Measurements from ENCODE around the gene IBSP.

The IBSP gene

GRCh38 chr4:87799301-87800113 is at the start of gene IBSP:
TSS of gene IBSP (plus strand) at chr4:87799554. CDS start at chr4:87802362, 2,808 bp downstream.
- H3K4me1 ChIP-seq (ENCODE audit: insufficient read depth, low read length), result no peaks in the 10 kb centered on the region
- H3K27ac ChIP-seq (ENCODE audit: low read length), result no peak within 1 kb of the TSS
- no peaks in the 10 kb centered on the region for H3K9me3 ChIP-seq (ENCODE audit: insufficient read depth, low read depth, low read length)
- H3K9ac ChIP-seq (ENCODE audit: low read depth, low read length), result no peak within 1 kb of the TSS
- H3K36me3 ChIP-seq (ENCODE audit: insufficient read depth, low read depth, low read length), result no peaks in the 10 kb centered on the region
- H3K27me3 ChIP-seq (ENCODE audit: insufficient read depth, low read length), result no peaks in the 10 kb centered on the region
- no peak within 1 kb of the TSS for H3K4me3 ChIP-seq (ENCODE audit: low read length)

- Histone ChIP-seq H3K36me3 (ENCODE audit: insufficient read depth, low read depth, low read length) (no peaks in the 10 kb centered on the region), H3K27me3 (ENCODE audit: insufficient read depth, low read length) (no peaks in the 10 kb centered on the region), H3K9ac (ENCODE audit: low read depth, low read length) (no peak overlapping the region), H3K4me3 (ENCODE audit: low read length) (no peak overlapping the region), H3K9me3 (ENCODE audit: insufficient read depth, low read depth, low read length) (peaks cover 14% of the 10 kb centered on the region; the same call in 1 of the 2 replicates), H3K27ac (ENCODE audit: low read length) (no peak overlapping the region), H3K4me1 (ENCODE audit: insufficient read depth, low read length) (no peaks in the 10 kb centered on the region)
Measured at GRCh38 chr4:87749883-87750282, 49.5 kb upstream of the IBSP start.

DNA sequence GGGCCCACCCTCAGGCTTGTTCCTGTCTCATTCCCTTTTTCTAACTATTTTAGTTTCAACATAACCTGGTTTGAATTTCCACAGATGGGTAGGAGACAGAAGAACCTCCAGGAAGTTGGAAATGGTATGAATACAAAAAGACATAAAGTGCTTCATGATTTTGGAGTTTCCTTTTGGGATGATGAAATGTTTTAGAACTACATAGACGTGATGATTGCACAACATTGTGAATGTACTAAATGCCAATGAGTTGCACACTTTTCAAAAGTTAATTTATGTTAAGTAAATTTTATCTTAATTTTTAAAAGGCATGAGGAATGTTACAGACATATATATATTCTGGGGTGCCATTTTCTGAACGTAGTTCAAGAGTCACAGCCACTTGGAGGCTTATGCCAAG is 41.1 kb upstream of the IBSP start:
- H3K9ac ChIP-seq (ENCODE audit: low read depth, low read length), result no peak overlapping the region
- H3K27ac ChIP-seq (ENCODE audit: low read length), result no peak overlapping the region
- no peaks in the 10 kb centered on the region for H3K4me1 ChIP-seq (ENCODE audit: insufficient read depth, low read length)
- no peaks in the 10 kb centered on the region for H3K27me3 ChIP-seq (ENCODE audit: insufficient read depth, low read length)
- no peaks in the 10 kb centered on the region for H3K36me3 ChIP-seq (ENCODE audit: insufficient read depth, low read depth, low read length)
- no peak overlapping the region for H3K4me3 ChIP-seq (ENCODE audit: low read length)
- peaks cover 4% of the 10 kb centered on the region; the same call in 1 of the 2 replicates for H3K9me3 ChIP-seq (ENCODE audit: insufficient read depth, low read depth, low read length)

DNA sequence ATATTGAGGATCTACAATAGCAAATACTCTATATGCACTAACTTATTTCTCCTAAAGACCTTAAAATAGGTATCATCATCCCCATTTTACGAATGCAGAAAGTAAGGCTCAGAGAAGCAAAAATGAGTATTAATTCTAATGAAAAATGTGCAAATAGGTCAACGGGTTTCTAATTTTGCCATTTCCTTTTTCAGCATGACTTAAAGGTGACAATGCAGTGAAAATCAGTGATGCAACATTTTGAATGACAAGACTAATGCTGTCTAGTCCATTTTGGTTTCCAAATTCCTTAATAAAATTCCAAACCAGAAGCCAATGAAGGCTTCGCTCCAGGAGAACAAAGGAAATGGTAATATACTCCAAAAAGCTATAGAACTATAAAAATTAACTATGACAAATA is 37.0 kb upstream of the IBSP start:
- H3K27me3 ChIP-seq (ENCODE audit: insufficient read depth, low read length), result no peaks in the 10 kb centered on the region
- no peaks in the 10 kb centered on the region for H3K9me3 ChIP-seq (ENCODE audit: insufficient read depth, low read depth, low read length)
- H3K4me1 ChIP-seq (ENCODE audit: insufficient read depth, low read length), result no peaks in the 10 kb centered on the region
- H3K27ac ChIP-seq (ENCODE audit: low read length), result no peak overlapping the region
- H3K36me3 ChIP-seq (ENCODE audit: insufficient read depth, low read depth, low read length), result no peaks in the 10 kb centered on the region
- H3K9ac ChIP-seq (ENCODE audit: low read depth, low read length), result no peak overlapping the region
- no peak overlapping the region for H3K4me3 ChIP-seq (ENCODE audit: low read length)

- no peaks in the 10 kb centered on the region for H3K4me1 ChIP-seq (ENCODE audit: insufficient read depth, low read length)
- H3K4me3 ChIP-seq (ENCODE audit: low read length), result no peak overlapping the region
- no peaks in the 10 kb centered on the region for H3K27me3 ChIP-seq (ENCODE audit: insufficient read depth, low read length)
- H3K36me3 ChIP-seq (ENCODE audit: insufficient read depth, low read depth, low read length), result no peaks in the 10 kb centered on the region
- no peaks in the 10 kb centered on the region for H3K9me3 ChIP-seq (ENCODE audit: insufficient read depth, low read depth, low read length)
- H3K9ac ChIP-seq (ENCODE audit: low read depth, low read length), result no peak overlapping the region
- H3K27ac ChIP-seq (ENCODE audit: low read length), result no peak overlapping the region
Measured at GRCh38 chr4:87781569-87781968, 17.8 kb upstream of the IBSP start.

- Histone ChIP-seq H3K9ac (ENCODE audit: low read depth, low read length) (no peak overlapping the region), H3K4me3 (ENCODE audit: low read length) (no peak overlapping the region), H3K27me3 (ENCODE audit: insufficient read depth, low read length) (no peaks in the 10 kb centered on the region), H3K36me3 (ENCODE audit: insufficient read depth, low read depth, low read length) (no peaks in the 10 kb centered on the region), H3K27ac (ENCODE audit: low read length) (no peak overlapping the region), H3K9me3 (ENCODE audit: insufficient read depth, low read depth, low read length) (no peaks in the 10 kb centered on the region), H3K4me1 (ENCODE audit: insufficient read depth, low read length) (no peaks in the 10 kb centered on the region)
Measured at GRCh38 chr4:87783781-87784180, 15.6 kb upstream of the IBSP start.

- H3K4me3 ChIP-seq (ENCODE audit: low read length), result no peak overlapping the region
- H3K27ac ChIP-seq (ENCODE audit: low read length), result no peak overlapping the region
- H3K9me3 ChIP-seq (ENCODE audit: insufficient read depth, low read depth, low read length), result no peaks in the 10 kb centered on the region
- H3K4me1 ChIP-seq (ENCODE audit: insufficient read depth, low read length), result no peaks in the 10 kb centered on the region
- H3K36me3 ChIP-seq (ENCODE audit: insufficient read depth, low read depth, low read length), result no peaks in the 10 kb centered on the region
- H3K9ac ChIP-seq (ENCODE audit: low read depth, low read length), result no peak overlapping the region
- no peaks in the 10 kb centered on the region for H3K27me3 ChIP-seq (ENCODE audit: insufficient read depth, low read length)
Measured at GRCh38 chr4:87785731-87786509, 13.4 kb upstream of the IBSP start.

DNA sequence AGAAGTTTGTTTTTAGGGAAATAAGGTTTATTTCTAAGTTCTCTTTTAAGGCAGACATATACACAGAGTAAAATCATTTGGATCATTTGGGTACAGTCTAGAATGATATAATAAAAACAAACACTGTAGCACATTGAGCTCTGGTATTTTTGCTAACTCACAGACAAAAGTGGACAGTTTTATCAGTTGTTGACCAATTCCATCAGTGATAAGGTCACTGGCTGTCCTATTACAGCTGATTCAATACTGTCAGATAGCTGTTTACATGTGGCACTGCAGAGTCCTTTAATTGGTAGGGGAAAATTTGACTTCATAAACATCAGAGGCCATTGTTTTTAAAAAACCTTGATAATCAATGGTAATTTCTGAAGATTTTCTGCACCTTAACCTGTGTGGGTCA is 3.5 kb downstream of the IBSP start:
- H3K9ac ChIP-seq (ENCODE audit: low read depth, low read length), result no peak overlapping the region
- H3K4me1 ChIP-seq (ENCODE audit: insufficient read depth, low read length), result no peaks in the 10 kb centered on the region
- H3K27me3 ChIP-seq (ENCODE audit: insufficient read depth, low read length), result no peaks in the 10 kb centered on the region
- H3K36me3 ChIP-seq (ENCODE audit: insufficient read depth, low read depth, low read length), result no peaks in the 10 kb centered on the region
- no peaks in the 10 kb centered on the region for H3K9me3 ChIP-seq (ENCODE audit: insufficient read depth, low read depth, low read length)
- no peak overlapping the region for H3K4me3 ChIP-seq (ENCODE audit: low read length)
- H3K27ac ChIP-seq (ENCODE audit: low read length), result no peak overlapping the region

- no peak overlapping the region for H3K9ac ChIP-seq (ENCODE audit: low read depth, low read length)
- no peaks in the 10 kb centered on the region for H3K4me1 ChIP-seq (ENCODE audit: insufficient read depth, low read length)
- H3K4me3 ChIP-seq (ENCODE audit: low read length), result no peak overlapping the region
- H3K36me3 ChIP-seq (ENCODE audit: insufficient read depth, low read depth, low read length), result no peaks in the 10 kb centered on the region
- H3K27me3 ChIP-seq (ENCODE audit: insufficient read depth, low read length), result no peaks in the 10 kb centered on the region
- no peak overlapping the region for H3K27ac ChIP-seq (ENCODE audit: low read length)
- no peaks in the 10 kb centered on the region for H3K9me3 ChIP-seq (ENCODE audit: insufficient read depth, low read depth, low read length)
Measured at GRCh38 chr4:87803421-87803820, 4.1 kb downstream of the IBSP start.

GRCh38 chr4:87804871-87805270 is 5.5 kb downstream of the IBSP start:
- Histone ChIP-seq H3K4me1 (ENCODE audit: insufficient read depth, low read length) (no peaks in the 10 kb centered on the region), H3K27me3 (ENCODE audit: insufficient read depth, low read length) (no peaks in the 10 kb centered on the region), H3K27ac (ENCODE audit: low read length) (no peak overlapping the region), H3K9ac (ENCODE audit: low read depth, low read length) (no peak overlapping the region), H3K9me3 (ENCODE audit: insufficient read depth, low read depth, low read length) (no peaks in the 10 kb centered on the region), H3K36me3 (ENCODE audit: insufficient read depth, low read depth, low read length) (no peaks in the 10 kb centered on the region), H3K4me3 (ENCODE audit: low read length) (no peak overlapping the region)

- H3K27ac ChIP-seq (ENCODE audit: low read length), result no peak overlapping the region
- no peak overlapping the region for H3K4me3 ChIP-seq (ENCODE audit: low read length)
- H3K36me3 ChIP-seq (ENCODE audit: insufficient read depth, low read depth, low read length), result no peaks in the 10 kb centered on the region
- H3K4me1 ChIP-seq (ENCODE audit: insufficient read depth, low read length), result no peaks in the 10 kb centered on the region
- no peaks in the 10 kb centered on the region for H3K9me3 ChIP-seq (ENCODE audit: insufficient read depth, low read depth, low read length)
- no peak overlapping the region for H3K9ac ChIP-seq (ENCODE audit: low read depth, low read length)
- H3K27me3 ChIP-seq (ENCODE audit: insufficient read depth, low read length), result no peaks in the 10 kb centered on the region
Measured at GRCh38 chr4:87805971-87806370, 6.6 kb downstream of the IBSP start.

DNA sequence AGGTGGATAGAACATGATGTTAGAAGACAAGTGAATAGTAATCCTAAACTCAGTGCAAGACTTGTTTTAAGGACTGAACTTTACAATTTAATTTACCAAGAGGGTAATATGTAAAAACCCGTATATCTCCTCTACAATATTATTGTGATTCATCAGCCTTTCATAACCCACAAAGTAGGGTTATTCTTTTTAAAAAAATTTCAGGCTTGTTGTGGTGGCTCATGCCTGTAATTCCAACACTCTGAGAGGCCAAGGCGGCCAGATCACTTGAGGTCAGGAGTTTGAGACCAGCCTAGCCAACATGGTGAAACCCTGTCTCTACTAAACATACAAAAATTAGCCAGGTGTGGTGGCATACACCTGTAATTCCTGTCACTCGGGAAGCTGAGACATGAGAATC is 7.2 kb downstream of the IBSP start:
- Histone ChIP-seq H3K9me3 (ENCODE audit: insufficient read depth, low read depth, low read length) (no peaks in the 10 kb centered on the region), H3K4me3 (ENCODE audit: low read length) (no peak overlapping the region), H3K4me1 (ENCODE audit: insufficient read depth, low read length) (no peaks in the 10 kb centered on the region), H3K9ac (ENCODE audit: low read depth, low read length) (no peak overlapping the region), H3K27me3 (ENCODE audit: insufficient read depth, low read length) (no peaks in the 10 kb centered on the region), H3K36me3 (ENCODE audit: insufficient read depth, low read depth, low read length) (no peaks in the 10 kb centered on the region), H3K27ac (ENCODE audit: low read length) (no peak overlapping the region)
